Measurements from ENCODE around the gene RB1.

GRCh38 chr13:48403151-48403631, 99.6 kb downstream of the RB1 start:
- TF ChIP-seq ESRRA (CRISPR knock-in tag; IDR thresholded peaks at IDR 0.05; ENCODE audit: borderline replicate concordance), result no peak
- no peak for TF ChIP-seq USF2 (CRISPR knock-in tag; IDR thresholded peaks at IDR 0.05)
- no peak for TF ChIP-seq ZBTB43 (CRISPR knock-in tag; IDR thresholded peaks at IDR 0.05)
